ENCODE results near the gene TBCA. TPM values are rescaled to one million over a fixed set of nuclear protein-coding genes. Genes with fewer than 3 reads are reported as not detected.
A peak's percentile ranks its signal among the peaks of the same experiment; 100 is the strongest.

TBCA gene
- total and polyA plus RNA-seq, 2 of the 13 experiments (the other 11 are each of a cell fraction or from before 2014, with no cell fraction given): 93.8 to 309 TPM

DNA sequence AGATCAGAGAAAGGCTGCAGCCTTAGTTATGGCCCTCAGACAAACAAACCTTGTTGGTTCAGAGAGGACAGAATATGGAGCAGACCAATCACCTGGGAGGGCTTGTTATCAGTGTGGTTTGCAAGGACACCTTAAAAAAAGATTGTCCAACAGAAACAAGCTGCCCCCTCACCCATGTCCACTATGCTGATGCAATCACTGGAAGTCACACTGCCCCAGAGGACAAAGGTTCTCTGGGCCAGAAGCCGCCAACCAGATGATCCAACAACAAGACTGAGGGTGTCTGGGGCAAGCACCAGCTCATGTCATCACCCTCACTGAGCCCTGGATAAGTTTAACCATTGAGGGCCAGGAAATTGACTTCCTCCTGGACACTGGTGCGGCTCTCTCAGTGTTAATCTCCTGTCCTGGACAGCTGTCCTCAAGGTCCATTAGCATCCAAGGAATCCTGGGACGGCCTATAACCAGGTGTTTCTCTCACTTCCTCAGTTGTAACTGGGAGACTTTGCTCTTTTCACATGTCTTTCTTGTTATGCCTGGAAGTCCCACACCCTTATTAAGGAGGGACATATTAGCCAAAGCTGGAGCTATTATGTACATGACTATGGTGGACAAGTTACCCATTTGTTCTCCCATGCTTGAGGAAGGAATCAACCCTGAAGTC is 36.9 kb upstream of the TBCA start (continued):
- TF ChIP-seq, protein P1, sequence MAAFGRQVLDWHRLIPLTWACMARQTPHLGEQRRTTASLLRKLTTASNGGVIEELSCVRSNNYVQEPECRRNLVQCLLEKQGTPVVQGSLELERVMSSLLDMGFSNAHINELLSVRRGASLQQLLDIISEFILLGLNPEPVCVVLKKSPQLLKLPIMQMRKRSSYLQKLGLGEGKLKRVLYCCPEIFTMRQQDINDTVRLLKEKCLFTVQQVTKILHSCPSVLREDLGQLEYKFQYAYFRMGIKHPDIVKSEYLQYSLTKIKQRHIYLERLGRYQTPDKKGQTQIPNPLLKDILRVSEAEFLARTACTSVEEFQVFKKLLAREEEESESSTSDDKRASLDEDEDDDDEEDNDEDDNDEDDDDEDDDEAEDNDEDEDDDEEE (CRISPR knock-in tag; IDR thresholded peaks at IDR 0.05): no peak
- TF ChIP-seq MXI1 (IDR thresholded peaks at IDR 0.05; ENCODE audit: borderline replicate concordance, low read depth, low read length) (no peak), ZBTB44 (CRISPR knock-in tag; IDR thresholded peaks at IDR 0.05) (no peak), YEATS4 (CRISPR knock-in tag; IDR thresholded peaks at IDR 0.05; ENCODE audit: borderline replicate concordance) (peak; percentile 78), ZNF205 (CRISPR knock-in tag; IDR thresholded peaks at IDR 0.05) (peak; percentile 54; the same call in 1 of the 2 replicates), PITX1 (CRISPR knock-in tag; IDR thresholded peaks at IDR 0.05) (peak; percentile 76), ATF7 (IDR thresholded peaks at IDR 0.05) (peak; percentile 38; the same call in 1 of the 2 replicates), ATF7 (CRISPR knock-in tag; IDR thresholded peaks at IDR 0.05) (no peak; the same call in 1 of the 2 replicates), PAXIP1 (CRISPR knock-in tag; conservative IDR thresholded peaks at IDR 0.05) (peak; percentile 93), CEBPG (CRISPR knock-in tag; IDR thresholded peaks at IDR 0.05) (peak; percentile 98), EEA1 (CRISPR knock-in tag; IDR thresholded peaks at IDR 0.05; ENCODE audit: borderline replicate concordance) (no peak), THAP7 (CRISPR knock-in tag; IDR thresholded peaks at IDR 0.05) (no peak), TEAD3 (CRISPR knock-in tag; optimal IDR thresholded peaks at IDR 0.05; ENCODE audit: borderline replicate concordance) (peak; percentile 61), TAF1 (CRISPR knock-in tag; IDR thresholded peaks at IDR 0.05) (no peak), ETV5 (CRISPR knock-in tag; IDR thresholded peaks at IDR 0.05; ENCODE audit: borderline replicate concordance) (peak; percentile 55; the same call in 1 of the 2 replicates), ZMYM4 (CRISPR knock-in tag; IDR thresholded peaks at IDR 0.05) (peak; percentile 99)
- TF ChIP-seq, protein P2, sequence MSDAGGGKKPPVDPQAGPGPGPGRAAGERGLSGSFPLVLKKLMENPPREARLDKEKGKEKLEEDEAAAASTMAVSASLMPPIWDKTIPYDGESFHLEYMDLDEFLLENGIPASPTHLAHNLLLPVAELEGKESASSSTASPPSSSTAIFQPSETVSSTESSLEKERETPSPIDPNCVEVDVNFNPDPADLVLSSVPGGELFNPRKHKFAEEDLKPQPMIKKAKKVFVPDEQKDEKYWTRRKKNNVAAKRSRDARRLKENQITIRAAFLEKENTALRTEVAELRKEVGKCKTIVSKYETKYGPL (CRISPR knock-in tag; IDR thresholded peaks at IDR 0.05): no peak
- TF ChIP-seq, protein P3, sequence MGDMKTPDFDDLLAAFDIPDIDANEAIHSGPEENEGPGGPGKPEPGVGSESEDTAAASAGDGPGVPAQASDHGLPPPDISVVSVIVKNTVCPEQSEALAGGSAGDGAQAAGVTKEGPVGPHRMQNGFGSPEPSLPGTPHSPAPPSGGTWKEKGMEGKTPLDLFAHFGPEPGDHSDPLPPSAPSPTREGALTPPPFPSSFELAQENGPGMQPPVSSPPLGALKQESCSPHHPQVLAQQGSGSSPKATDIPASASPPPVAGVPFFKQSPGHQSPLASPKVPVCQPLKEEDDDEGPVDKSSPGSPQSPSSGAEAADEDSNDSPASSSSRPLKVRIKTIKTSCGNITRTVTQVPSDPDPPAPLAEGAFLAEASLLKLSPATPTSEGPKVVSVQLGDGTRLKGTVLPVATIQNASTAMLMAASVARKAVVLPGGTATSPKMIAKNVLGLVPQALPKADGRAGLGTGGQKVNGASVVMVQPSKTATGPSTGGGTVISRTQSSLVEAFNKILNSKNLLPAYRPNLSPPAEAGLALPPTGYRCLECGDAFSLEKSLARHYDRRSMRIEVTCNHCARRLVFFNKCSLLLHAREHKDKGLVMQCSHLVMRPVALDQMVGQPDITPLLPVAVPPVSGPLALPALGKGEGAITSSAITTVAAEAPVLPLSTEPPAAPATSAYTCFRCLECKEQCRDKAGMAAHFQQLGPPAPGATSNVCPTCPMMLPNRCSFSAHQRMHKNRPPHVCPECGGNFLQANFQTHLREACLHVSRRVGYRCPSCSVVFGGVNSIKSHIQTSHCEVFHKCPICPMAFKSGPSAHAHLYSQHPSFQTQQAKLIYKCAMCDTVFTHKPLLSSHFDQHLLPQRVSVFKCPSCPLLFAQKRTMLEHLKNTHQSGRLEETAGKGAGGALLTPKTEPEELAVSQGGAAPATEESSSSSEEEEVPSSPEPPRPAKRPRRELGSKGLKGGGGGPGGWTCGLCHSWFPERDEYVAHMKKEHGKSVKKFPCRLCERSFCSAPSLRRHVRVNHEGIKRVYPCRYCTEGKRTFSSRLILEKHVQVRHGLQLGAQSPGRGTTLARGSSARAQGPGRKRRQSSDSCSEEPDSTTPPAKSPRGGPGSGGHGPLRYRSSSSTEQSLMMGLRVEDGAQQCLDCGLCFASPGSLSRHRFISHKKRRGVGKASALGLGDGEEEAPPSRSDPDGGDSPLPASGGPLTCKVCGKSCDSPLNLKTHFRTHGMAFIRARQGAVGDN (CRISPR knock-in tag; IDR thresholded peaks at IDR 0.05): peak; percentile 25; the same call in 1 of the 2 replicates

Data from HepG2 (cell line).